Neural cell (in vitro differentiated cells): ENCODE data around the gene CACNA2D4. TPM values are rescaled to one million over a fixed set of nuclear protein-coding genes. Genes with fewer than 3 reads are reported as not detected.

ENCODE experiments used
- H2AFZ ChIP-seq: fragments of 200-600, 300-800 bp; sonication (generic), shearing (Covaris generic); 2 replicates; pipeline ENCODE4 v1.6.0; 2014; ENCODE audit warnings: low read depth, mild to moderate bottlenecking, antibody characterized with exemption, low read length, moderate library complexity
- H3F3A ChIP-seq: fragments of 200-600 bp; shearing (Covaris generic); 2 replicates; pipeline ENCODE4 v1.6.1; 2016; ENCODE audit warnings: mild to moderate bottlenecking, moderate library complexity, mixed read lengths, antibody characterized with exemption, low read length; ENCODE audit not compliant: insufficient read depth, poor library complexity, severe bottlenecking
- H3K27ac ChIP-seq: fragments of 200-600, 300-800 bp; sonication (generic), shearing (Covaris generic); 2 replicates; pipeline ENCODE4 v1.5.1; 2014; ENCODE audit warnings: mild to moderate bottlenecking, low read length, moderate library complexity
- H3K27me3 ChIP-seq: fragments of 300-800, 200-600 bp; sonication (generic), shearing (Covaris generic); 2 replicates; pipeline ENCODE4 v1.6.0; 2014; ENCODE audit warnings: mild to moderate bottlenecking, low read depth, low read length, moderate library complexity; ENCODE audit not compliant: insufficient read depth
- H3K36me3 ChIP-seq: fragments of 300-800, 200-600 bp; sonication (generic), shearing (Covaris generic); 2 replicates; pipeline ENCODE4 v1.5.1; 2014; ENCODE audit warnings: mild to moderate bottlenecking, antibody characterized with exemption, low read length, moderate library complexity; ENCODE audit not compliant: insufficient read depth
- H3K4me2 ChIP-seq: fragments of 300-800, 200-600 bp; sonication (generic), shearing (Covaris generic); 2 replicates; pipeline ENCODE4 v1.6.0; 2014; ENCODE audit warnings: mild to moderate bottlenecking, low read length
- H3K4me3 ChIP-seq: fragments of 300-800, 200-600 bp; sonication (generic), shearing (Covaris generic); 2 replicates; pipeline ENCODE4 v1.5.1; 2014; ENCODE audit warnings: mild to moderate bottlenecking, low read length, moderate library complexity
- H3K79me2 ChIP-seq: fragments of 200-600 bp; shearing (Covaris generic); replicated peaks from 2 replicates; pipeline ENCODE4 v1.6.0; 2014; ENCODE audit warnings: mild to moderate bottlenecking, low read length, moderate library complexity; ENCODE audit not compliant: insufficient read depth
- H3K9ac ChIP-seq: fragments of 300-800, 200-600 bp; sonication (generic), shearing (Covaris generic); 2 replicates; pipeline ENCODE4 v1.6.1; 2016; ENCODE audit warnings: mild to moderate bottlenecking, low read length, mixed read lengths
- H3K9me2 ChIP-seq: fragments of 200-600 bp; shearing (Covaris generic); 2 replicates; pipeline ENCODE4 v1.6.1; 2016; ENCODE audit warnings: mild to moderate bottlenecking, low read length, mixed read lengths; ENCODE audit not compliant: insufficient read depth
- H3K9me3 ChIP-seq: fragments of 200-600, 300-800 bp; sonication (generic), shearing (Covaris generic); 2 replicates; pipeline ENCODE4 v1.6.1; 2016; ENCODE audit warnings: mild to moderate bottlenecking, mixed run types, low read length, moderate library complexity, mixed read lengths
- H4K20me1 ChIP-seq: fragments of 200-600 bp; shearing (Covaris generic); 2 replicates; pipeline ENCODE4 v1.6.1; 2016; ENCODE audit warnings: mild to moderate bottlenecking, mixed run types; ENCODE audit not compliant: insufficient read depth
- EP300 ChIP-seq: fragments of 450-650 bp; conservative IDR thresholded peaks from 2 replicates; pipeline ENCODE4 v1.6.1; 2014; ENCODE audit warnings: antibody characterized with exemption, mild to moderate bottlenecking, moderate library complexity; ENCODE audit not compliant: poor library complexity, severe bottlenecking
- EZH2 ChIP-seq: fragments of 200-600, 300-800 bp; shearing (Covaris generic), sonication (generic); IDR thresholded peaks from 2 replicates; pipeline ENCODE4 v1.6.1; 2014; ENCODE audit warnings: antibody characterized with exemption, low read length, borderline replicate concordance, mild to moderate bottlenecking; ENCODE audit not compliant: insufficient read depth, poor library complexity, severe bottlenecking
- MXI1 ChIP-seq: fragments of 450-650 bp; conservative IDR thresholded peaks from 2 replicates; pipeline ENCODE4 v1.6.1; 2014; ENCODE audit warnings: antibody characterized with exemption, mild to moderate bottlenecking; ENCODE audit not compliant: poor library complexity, severe bottlenecking
- POLR2AphosphoS5 ChIP-seq: IDR thresholded peaks from 2 replicates; pipeline ENCODE4 v1.6.1; 2012
- RAD21 ChIP-seq: fragments of 450-650 bp; conservative IDR thresholded peaks from 2 replicates; pipeline ENCODE4 v1.6.1; 2014; ENCODE audit warnings: antibody characterized with exemption, mild to moderate bottlenecking, moderate library complexity
- REST ChIP-seq: IDR thresholded peaks from 2 replicates; pipeline ENCODE4 v1.6.1; 2012; ENCODE audit warnings: borderline replicate concordance
- SMC3 ChIP-seq: fragments of 450-650 bp; conservative IDR thresholded peaks from 2 replicates; pipeline ENCODE4 v1.6.1; 2014; ENCODE audit warnings: antibody characterized with exemption, mild to moderate bottlenecking, moderate library complexity; ENCODE audit not compliant: poor library complexity
- TAF1 ChIP-seq: IDR thresholded peaks from 2 replicates; pipeline ENCODE4 v1.6.1; 2012; ENCODE audit warnings: low read depth
- polyA plus RNA-seq: library from polyadenylated mRNA; depleted of rRNA; stranded (reverse); fragments of >200 nt; gene quantifications from 2 replicates; pipeline ENCODE4 v1.2.3, GENCODE V29; 2014
- TF ChIP-seq, protein P1 (sequence below): fragments of 450-650 bp; IDR thresholded peaks from 2 replicates; pipeline ENCODE4 v1.5.1; 2014; ENCODE audit warnings: antibody characterized with exemption, mild to moderate bottlenecking, moderate library complexity; ENCODE audit not compliant: poor library complexity, severe bottlenecking

The CACNA2D4 gene
- polyA plus RNA-seq, 1 donor from 2014 or later, result not detected

DNA sequence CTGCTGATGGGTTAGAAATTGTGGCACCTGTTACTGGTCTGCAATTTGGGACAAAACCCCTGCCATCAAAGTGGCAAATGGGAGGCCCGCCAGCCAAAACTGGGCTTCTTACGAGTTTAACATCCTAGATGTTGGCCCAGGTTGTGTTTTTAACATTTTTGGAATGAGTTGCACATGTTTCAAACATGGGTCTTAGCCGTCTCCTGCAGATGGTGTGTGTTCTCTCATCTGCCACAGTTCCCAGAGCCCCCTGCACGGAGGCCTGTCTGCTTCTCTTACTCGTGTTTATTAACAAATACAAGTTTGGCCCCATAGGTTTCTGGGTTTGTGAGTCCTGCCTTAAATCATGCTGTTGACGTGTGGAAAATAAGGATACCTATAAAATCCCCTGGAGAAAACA is 46.5 kb downstream of the CACNA2D4 start:
- no peak for TF ChIP-seq TAF1
- TF ChIP-seq RAD21, result no peak
- Histone ChIP-seq H3K27me3 (no peaks in the 10 kb centered on the region), H4K20me1 (no peaks in the 10 kb centered on the region), H3K36me3 (no peaks in the 10 kb centered on the region), H3K9ac (no peak overlapping the region), H3K9me3 (no peaks in the 10 kb centered on the region), H3K79me2 (no peaks in the 10 kb centered on the region), H3K9me2 (no peaks in the 10 kb centered on the region), H3K27ac (no peak overlapping the region), H3K4me2 (no peak overlapping the region), H3F3A (no peaks in the 10 kb centered on the region), H2AFZ (no peak overlapping the region), H3K4me3 (no peak overlapping the region)

- Histone ChIP-seq H4K20me1 (no peaks in the 10 kb centered on the region), H3K4me3 (no peak overlapping the region), H3K9me3 (no peaks in the 10 kb centered on the region), H3F3A (no peaks in the 10 kb centered on the region), H3K79me2 (no peaks in the 10 kb centered on the region), H3K36me3 (no peaks in the 10 kb centered on the region), H3K9ac (no peak overlapping the region), H3K27ac (no peak overlapping the region), H3K4me2 (no peak overlapping the region), H3K9me2 (no peaks in the 10 kb centered on the region), H2AFZ (no peak overlapping the region), H3K27me3 (no peaks in the 10 kb centered on the region)
- no peak for TF ChIP-seq EZH2
- no peak for TF ChIP-seq SMC3
- no peak for TF ChIP-seq REST
- TF ChIP-seq, protein P1, sequence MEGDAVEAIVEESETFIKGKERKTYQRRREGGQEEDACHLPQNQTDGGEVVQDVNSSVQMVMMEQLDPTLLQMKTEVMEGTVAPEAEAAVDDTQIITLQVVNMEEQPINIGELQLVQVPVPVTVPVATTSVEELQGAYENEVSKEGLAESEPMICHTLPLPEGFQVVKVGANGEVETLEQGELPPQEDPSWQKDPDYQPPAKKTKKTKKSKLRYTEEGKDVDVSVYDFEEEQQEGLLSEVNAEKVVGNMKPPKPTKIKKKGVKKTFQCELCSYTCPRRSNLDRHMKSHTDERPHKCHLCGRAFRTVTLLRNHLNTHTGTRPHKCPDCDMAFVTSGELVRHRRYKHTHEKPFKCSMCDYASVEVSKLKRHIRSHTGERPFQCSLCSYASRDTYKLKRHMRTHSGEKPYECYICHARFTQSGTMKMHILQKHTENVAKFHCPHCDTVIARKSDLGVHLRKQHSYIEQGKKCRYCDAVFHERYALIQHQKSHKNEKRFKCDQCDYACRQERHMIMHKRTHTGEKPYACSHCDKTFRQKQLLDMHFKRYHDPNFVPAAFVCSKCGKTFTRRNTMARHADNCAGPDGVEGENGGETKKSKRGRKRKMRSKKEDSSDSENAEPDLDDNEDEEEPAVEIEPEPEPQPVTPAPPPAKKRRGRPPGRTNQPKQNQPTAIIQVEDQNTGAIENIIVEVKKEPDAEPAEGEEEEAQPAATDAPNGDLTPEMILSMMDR, result no peak
Measured at GRCh38 chr12:1870998-1871917, 47.2 kb downstream of the CACNA2D4 start.

GRCh38 chr12:1870086-1870485 is 48.4 kb downstream of the CACNA2D4 start:
- H3K9me3 ChIP-seq, result no peaks in the 10 kb centered on the region
- H4K20me1 ChIP-seq, result no peaks in the 10 kb centered on the region
- H3K27ac ChIP-seq, result no peak overlapping the region
- no peaks in the 10 kb centered on the region for H3K9me2 ChIP-seq
- no peaks in the 10 kb centered on the region for H3F3A ChIP-seq
- no peak overlapping the region for H3K4me2 ChIP-seq
- no peaks in the 10 kb centered on the region for H3K27me3 ChIP-seq
- H3K79me2 ChIP-seq, result no peaks in the 10 kb centered on the region
- H3K4me3 ChIP-seq, result no peak overlapping the region
- no peak overlapping the region for H2AFZ ChIP-seq
- TF ChIP-seq MXI1 (no peak), RAD21 (no peak), REST (no peak), EP300 (no peak), SMC3 (no peak), POLR2AphosphoS5 (no peak), TAF1 (no peak), EZH2 (no peak)
- TF ChIP-seq, protein P1, result no peak
- no peaks in the 10 kb centered on the region for H3K36me3 ChIP-seq
- no peak overlapping the region for H3K9ac ChIP-seq
